Suprapubic skin (tissue), 4 donors: ENCODE data around the gene ALDH3B2. TPM values are rescaled to one million over a fixed set of nuclear protein-coding genes. Genes with fewer than 3 reads are reported as not detected.

ENCODE experiments used
- DNase-seq, 2 donors: peaks; one replicate each; pipeline ENCODE4 v3.0.0-alpha.2; 2019; ENCODE audit warnings: low spot score in 2 of 2
- H3K27ac ChIP-seq: fragments of 200-600 bp; sonication (generic); one replicate; pipeline ENCODE4 v1.5.1; 2019
- H3K27me3 ChIP-seq: fragments of 200-600 bp; sonication (generic); one replicate; pipeline ENCODE4 v1.5.1; 2019
- H3K36me3 ChIP-seq: fragments of 200-600 bp; sonication (generic); one replicate; pipeline ENCODE4 v1.5.1; 2019
- H3K4me1 ChIP-seq: fragments of 200-600 bp; sonication (generic); one replicate; pipeline ENCODE4 v1.5.1; 2019
- H3K4me3 ChIP-seq: fragments of 200-600 bp; sonication (generic); one replicate; pipeline ENCODE4 v1.5.1; 2019; ENCODE audit warnings: mild to moderate bottlenecking
- H3K9me3 ChIP-seq: fragments of 200-600 bp; sonication (generic); one replicate; pipeline ENCODE4 v1.5.1; 2019
- EP300 ChIP-seq: sonication (generic); formaldehyde crosslinking; IDR thresholded peaks from one replicate; pipeline ENCODE4 v1.6.1; 2017; ENCODE audit warnings: antibody characterized with exemption
- POLR2A ChIP-seq, 2 donors: fragments of 450-650 bp; IDR thresholded peaks; one replicate each; pipeline ENCODE4 v1.6.1; 2017; ENCODE audit warnings: antibody characterized with exemption in 2 of 2, mild to moderate bottlenecking in 2 of 2, moderate library complexity in 2 of 2
- POLR2AphosphoS5 ChIP-seq, 3 donors: sonication (generic); formaldehyde crosslinking; IDR thresholded peaks; one replicate each; pipeline ENCODE4 v1.6.1; 2017; ENCODE audit warnings: antibody characterized with exemption in 3 of 3
- WGBS: methylation state at CpG from one replicate; pipeline ENCODE4 v1.1.5; 2018; 5-methylcytosine and 5-hydroxymethylcytosine counted together
- total RNA-seq, 4 donors: library from RNA; depleted of rRNA; stranded (reverse); fragments of >200 nt; gene quantifications; one replicate each; pipeline ENCODE4 v1.1.0, GENCODE V29; 2016
- TF ChIP-seq, protein P1 (sequence below), 2 donors: fragments of 200-600 bp in 1 of 2; fragments of 450-650 bp in 1 of 2; sonication (generic) in 1 of 2; IDR thresholded peaks; one replicate each; pipeline ENCODE4 v1.5.1; 2016 to 2019; ENCODE audit warnings: antibody characterized with exemption in 2 of 2, mild to moderate bottlenecking in 1 of 2, moderate library complexity in 1 of 2

Gene ALDH3B2
- total RNA-seq, 4 donors from 2014 or later = 90.0 to 176 (median 105) TPM

DNA sequence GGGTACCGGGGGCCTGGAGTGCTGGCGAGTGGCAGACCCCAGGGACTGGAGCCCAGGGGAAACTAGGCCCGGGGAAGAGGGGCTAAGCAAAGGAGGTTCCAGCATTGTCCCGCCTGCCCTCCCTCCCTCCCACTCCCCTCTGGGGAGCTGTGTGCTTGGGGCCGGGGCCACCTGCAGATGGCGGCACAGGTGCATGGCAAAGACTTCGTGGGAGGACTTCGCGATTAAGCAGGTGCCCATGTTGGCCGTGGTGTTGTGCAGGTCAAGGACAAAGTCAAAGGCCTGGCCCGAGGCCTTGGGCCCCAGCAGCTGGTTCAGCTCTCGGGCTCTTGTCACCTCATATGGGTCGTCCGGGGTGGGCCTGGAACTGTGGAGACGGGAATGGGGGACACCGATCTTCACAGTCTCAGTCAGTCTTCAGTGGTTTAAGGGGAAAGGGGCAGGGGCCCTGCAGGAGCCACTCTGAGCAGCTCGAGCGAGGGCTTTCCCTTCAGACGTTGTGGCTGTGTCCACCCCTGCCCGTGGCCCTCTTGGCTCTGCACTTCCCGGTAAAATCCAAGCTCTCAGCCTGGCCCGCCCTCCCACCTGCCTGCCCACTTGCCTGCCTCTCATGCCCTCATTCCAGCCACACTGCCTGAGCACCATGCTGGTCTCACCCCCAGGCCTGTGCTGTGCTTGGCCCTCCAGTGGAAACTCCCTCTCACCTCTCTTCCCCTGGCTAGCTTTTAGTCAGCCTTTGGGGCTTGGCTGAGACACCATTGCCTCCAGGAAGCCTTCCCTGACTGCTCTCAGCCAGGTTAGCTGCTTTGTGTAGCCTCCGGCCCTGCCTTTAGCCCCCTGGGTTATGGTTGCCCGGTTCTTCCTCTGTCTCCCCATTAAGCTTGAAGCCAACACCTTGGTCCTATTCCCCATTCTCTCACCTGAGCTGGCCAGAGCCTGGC, 28.6 kb downstream of the ALDH3B2 start:
- Histone ChIP-seq H3K4me1 (no peaks in the 10 kb centered on the region), H3K4me3 (no peak overlapping the region), H3K27ac (no peak overlapping the region), H3K9me3 (no peaks in the 10 kb centered on the region), H3K27me3 (peaks cover 26% of the 10 kb centered on the region), H3K36me3 (no peaks in the 10 kb centered on the region)
- TF ChIP-seq EP300 (no peak), POLR2A (IDR thresholded peaks at IDR 0.05) (no peak), POLR2AphosphoS5 (IDR thresholded peaks at IDR 0.05) (no peak)
- TF ChIP-seq, protein P1, sequence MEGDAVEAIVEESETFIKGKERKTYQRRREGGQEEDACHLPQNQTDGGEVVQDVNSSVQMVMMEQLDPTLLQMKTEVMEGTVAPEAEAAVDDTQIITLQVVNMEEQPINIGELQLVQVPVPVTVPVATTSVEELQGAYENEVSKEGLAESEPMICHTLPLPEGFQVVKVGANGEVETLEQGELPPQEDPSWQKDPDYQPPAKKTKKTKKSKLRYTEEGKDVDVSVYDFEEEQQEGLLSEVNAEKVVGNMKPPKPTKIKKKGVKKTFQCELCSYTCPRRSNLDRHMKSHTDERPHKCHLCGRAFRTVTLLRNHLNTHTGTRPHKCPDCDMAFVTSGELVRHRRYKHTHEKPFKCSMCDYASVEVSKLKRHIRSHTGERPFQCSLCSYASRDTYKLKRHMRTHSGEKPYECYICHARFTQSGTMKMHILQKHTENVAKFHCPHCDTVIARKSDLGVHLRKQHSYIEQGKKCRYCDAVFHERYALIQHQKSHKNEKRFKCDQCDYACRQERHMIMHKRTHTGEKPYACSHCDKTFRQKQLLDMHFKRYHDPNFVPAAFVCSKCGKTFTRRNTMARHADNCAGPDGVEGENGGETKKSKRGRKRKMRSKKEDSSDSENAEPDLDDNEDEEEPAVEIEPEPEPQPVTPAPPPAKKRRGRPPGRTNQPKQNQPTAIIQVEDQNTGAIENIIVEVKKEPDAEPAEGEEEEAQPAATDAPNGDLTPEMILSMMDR (IDR thresholded peaks at IDR 0.05) = no peak
- 73% methylated on average over 14 of the region's 24 CpGs for WGBS
- no peak for DNase-seq

DNA sequence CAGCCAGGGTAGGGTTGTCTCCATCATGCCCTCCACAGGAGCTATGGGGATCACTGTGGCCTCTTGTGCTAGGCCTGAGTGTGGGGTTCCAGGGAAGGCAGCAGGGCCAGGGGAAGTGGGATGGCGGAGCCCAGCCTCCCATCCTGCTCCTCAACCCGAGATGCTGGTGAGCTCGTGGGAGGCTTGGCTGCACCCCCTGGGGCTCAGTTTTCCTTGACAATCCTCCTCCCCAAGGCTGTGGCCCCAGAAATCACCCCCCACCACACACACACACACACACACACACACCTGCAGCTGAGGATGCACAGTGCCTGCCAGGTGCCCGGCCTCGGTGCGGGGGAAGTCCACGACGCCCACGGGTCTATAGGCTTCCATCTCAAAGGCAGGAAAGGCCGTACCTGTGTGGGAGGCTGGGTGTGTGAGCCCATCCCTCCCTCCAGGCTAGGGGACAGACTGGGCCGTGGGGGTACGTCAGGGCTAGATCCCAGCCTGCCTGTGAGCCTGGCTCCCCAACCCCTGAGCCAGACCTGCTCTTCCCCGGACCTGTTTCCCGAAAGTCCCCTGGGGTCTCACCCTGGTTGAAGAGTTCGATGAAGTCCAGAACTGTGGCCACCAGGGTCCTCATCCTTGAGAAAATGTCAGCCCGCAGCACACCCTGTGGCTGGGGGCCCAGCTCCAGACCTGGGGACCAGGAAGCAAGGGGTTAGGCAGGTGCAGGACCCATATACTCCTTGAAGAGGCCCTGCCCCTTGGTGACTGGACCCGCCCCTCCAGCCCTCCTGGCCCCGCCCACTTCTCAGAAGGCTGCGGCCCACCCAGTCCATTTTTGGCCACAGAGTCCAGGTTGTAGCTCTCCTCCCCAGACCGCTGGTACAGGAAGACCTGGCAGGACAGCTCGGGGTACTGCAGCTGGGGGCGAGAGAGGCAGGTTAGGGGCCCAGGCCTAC, 29.7 kb downstream of the ALDH3B2 start:
- Histone ChIP-seq H3K4me3 (no peak overlapping the region), H3K4me1 (peaks cover 4% of the 10 kb centered on the region), H3K27ac (no peak overlapping the region), H3K9me3 (no peaks in the 10 kb centered on the region), H3K27me3 (peaks cover 29% of the 10 kb centered on the region), H3K36me3 (no peaks in the 10 kb centered on the region)
- no peak for DNase-seq
- 90% methylated on average over 9 of the region's 22 CpGs for WGBS
- TF ChIP-seq, protein P1 (IDR thresholded peaks at IDR 0.05) = no peak
- no peak for TF ChIP-seq POLR2A (IDR thresholded peaks at IDR 0.05)
- TF ChIP-seq POLR2AphosphoS5 (IDR thresholded peaks at IDR 0.05) = no peak
- no peak for TF ChIP-seq EP300

DNA sequence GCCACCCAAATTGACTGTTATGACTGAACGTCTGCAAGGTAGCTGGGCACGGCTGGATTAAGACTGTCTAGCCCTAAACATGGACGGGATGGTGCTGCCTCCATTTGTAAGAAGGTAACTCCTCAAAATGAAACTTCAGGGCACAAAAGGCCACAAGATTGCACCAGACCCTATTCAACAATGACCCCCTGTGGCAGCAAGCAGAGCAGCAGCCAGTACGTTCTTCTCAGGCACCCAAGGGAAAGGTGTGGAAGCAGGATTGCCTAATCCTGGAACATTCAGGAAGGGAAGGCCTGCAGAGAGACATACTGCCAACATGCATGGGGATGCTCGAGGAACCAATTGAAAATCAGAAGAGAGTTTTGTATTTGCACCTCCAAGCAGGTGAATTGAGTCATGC, 30.4 kb downstream of the ALDH3B2 start:
- 80% methylated on average over 5 of the region's 5 CpGs for WGBS
- Histone ChIP-seq H3K27me3 (peaks cover 36% of the 10 kb centered on the region), H3K4me3 (no peak overlapping the region), H3K36me3 (no peaks in the 10 kb centered on the region), H3K27ac (no peak overlapping the region), H3K9me3 (no peaks in the 10 kb centered on the region), H3K4me1 (peaks cover 6% of the 10 kb centered on the region)
- DNase-seq = no peak
- no peak for TF ChIP-seq POLR2AphosphoS5 (IDR thresholded peaks at IDR 0.05)
- TF ChIP-seq POLR2A (IDR thresholded peaks at IDR 0.05) = no peak
- TF ChIP-seq EP300 = no peak
- TF ChIP-seq, protein P1 (IDR thresholded peaks at IDR 0.05) = no peak

GRCh38 chr11:67642173-67643120, 32.0 kb downstream of the ALDH3B2 start:
- TF ChIP-seq POLR2AphosphoS5 (IDR thresholded peaks at IDR 0.05) (no peak), POLR2A (IDR thresholded peaks at IDR 0.05) (no peak), EP300 (no peak)
- TF ChIP-seq, protein P1 (IDR thresholded peaks at IDR 0.05) = no peak

More at GRCh38 chr11:67642173-67643120, 32.0 kb downstream of the ALDH3B2 start:
- no peak overlapping the region for H3K27ac ChIP-seq
- peaks cover 32% of the 10 kb centered on the region for H3K27me3 ChIP-seq
- DNase-seq = no peak
- no peaks in the 10 kb centered on the region for H3K9me3 ChIP-seq
- 87% methylated on average over 12 of the region's 15 CpGs for WGBS
- H3K4me3 ChIP-seq = no peak overlapping the region
- H3K4me1 ChIP-seq = peaks cover 6% of the 10 kb centered on the region
- no peaks in the 10 kb centered on the region for H3K36me3 ChIP-seq
